Renal cortex interstitium (tissue), 11 donors: ENCODE measurements around the gene ZNF692. TPM values are rescaled to one million over a fixed set of nuclear protein-coding genes. Genes with fewer than 3 reads are reported as not detected.

Experiments
- DNase-seq, 11 donors: peaks; one replicate each; pipeline ENCODE4 v3.0.0-alpha.2; 2013; ENCODE audit warnings: low read depth in 9 of 11, low spot score in 4 of 11; ENCODE audit errors: extremely low read depth in 1 of 11
- polyA plus RNA-seq, 3 donors: library from polyadenylated mRNA; unstranded; fragments of 120-200 nt; gene quantifications; one replicate each; pipeline ENCODE4 v1.2.1, GENCODE V29; 2013; ENCODE audit not compliant: insufficient read length in 3 of 3

ZNF692 gene
- polyA plus RNA-seq, 3 donors: 43.2 to 61.9 (median 47.0) TPM

DNA sequence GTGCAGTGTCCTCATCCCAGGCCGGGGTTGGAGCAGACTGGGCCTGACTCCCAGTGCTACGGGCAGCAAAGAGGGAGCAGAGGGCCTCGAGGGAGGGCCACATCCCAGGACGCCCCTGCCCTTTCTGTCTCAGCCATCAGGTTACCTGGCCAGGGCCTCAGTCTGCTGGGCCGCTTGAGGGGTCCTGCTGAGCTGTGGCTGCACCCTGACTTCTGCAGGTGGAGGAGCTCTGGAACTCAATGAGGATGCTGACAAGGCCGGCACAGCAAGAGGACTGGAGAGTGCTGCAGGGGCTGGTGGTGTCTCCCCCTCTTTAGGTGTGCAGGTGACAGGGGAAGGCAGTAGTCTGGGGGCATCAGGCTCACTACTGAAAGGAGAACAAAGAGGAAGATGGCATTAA lies 3.3 kb downstream of the ZNF692 start:
- no peak for DNase-seq

DNA sequence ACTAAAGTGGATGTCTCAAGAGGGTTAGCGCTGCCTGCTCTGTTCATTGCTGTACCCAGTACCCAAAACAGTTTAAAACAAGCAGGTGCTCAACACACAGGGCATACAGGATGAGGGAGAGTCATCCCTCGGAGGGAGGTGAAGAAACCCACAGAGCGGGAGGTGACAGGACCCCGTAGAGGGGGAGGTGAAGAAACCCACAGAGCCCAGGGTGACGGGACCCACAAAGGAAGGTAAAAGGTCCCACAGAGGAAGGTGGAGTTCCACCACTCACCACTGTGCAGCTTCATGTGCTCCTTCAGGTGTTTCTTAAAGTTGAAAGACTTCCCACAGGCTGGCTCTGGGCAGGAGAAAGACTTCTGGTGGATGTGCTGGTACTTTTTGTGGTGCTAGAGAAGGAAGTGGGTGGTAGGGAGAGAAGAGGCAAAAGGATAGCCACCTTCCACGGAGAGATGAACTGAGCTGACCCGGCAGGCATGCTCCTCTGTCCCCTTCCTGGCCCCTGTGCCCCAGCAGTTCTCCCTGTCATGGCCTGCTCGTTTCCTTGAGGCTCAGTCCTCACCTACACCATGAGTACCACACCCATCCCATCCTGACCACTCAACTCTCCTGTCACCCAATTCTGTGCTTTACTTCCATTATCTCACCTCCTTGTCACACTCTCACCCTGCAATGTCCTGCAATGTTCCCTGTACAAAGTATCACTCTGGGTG lies 5.1 kb downstream of the ZNF692 start:
- no peak for DNase-seq

DNA sequence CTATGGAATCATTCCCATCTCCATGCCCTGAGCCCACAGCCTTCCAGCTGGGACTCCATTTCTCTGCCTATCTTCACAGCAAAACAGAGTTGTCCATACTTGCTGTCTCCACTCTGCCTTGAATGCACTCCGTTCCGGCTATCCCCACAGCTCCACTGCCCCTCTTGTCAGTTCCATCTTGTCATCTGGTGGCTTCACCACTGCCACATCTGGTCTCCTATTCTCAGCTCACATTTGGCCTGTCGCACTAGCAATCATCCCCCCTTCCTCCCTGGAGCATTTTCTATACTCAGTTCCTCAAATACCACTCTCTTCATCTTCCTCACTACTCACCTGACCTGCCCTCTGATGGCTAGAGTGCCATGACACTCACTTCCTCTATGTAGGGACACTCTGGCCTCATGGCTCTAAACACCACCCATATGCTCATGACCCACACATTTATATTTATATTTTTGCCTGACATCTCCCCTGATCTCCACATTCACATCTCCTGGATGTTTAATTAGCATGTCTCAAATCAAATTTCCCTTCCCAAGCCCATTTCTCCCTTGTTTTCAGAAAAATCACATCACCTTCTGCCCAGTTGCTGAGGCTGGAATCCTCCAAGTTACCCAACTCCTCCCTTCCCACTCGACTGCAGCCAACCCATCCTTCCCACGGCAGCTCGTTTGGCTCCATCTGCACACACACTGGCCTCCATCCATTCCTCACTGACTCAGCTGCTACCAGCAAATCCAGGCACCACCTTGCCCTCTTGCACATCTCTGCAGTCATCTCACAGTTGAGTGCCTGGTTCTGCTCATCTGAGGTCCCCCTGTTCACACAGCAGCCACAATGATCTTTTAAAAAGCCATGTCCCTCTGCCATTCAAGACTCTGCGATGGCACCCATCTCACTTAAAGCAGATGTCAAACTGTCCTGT lies 6.1 kb downstream of the ZNF692 start:
- no peak for DNase-seq

DNA sequence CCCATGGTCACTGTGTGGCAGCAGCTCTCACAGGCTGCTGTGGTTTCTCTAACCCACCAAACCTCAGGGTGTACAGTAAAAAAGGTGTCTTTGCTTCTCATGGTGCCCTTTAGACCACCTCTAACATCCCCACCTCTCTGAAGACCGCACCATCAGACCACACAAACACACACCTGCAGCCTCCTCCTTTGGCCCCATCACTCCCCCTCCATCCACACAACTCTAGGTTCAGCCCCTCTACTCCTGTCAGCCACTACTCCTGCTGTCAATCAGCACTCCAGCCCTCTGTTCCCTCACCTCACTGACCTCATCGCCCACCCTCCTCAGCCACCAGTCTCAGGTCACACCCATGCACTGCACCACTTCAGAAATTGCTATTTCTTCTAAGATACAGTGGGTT lies 7.5 kb downstream of the ZNF692 start:
- DNase-seq: no peak

DNA sequence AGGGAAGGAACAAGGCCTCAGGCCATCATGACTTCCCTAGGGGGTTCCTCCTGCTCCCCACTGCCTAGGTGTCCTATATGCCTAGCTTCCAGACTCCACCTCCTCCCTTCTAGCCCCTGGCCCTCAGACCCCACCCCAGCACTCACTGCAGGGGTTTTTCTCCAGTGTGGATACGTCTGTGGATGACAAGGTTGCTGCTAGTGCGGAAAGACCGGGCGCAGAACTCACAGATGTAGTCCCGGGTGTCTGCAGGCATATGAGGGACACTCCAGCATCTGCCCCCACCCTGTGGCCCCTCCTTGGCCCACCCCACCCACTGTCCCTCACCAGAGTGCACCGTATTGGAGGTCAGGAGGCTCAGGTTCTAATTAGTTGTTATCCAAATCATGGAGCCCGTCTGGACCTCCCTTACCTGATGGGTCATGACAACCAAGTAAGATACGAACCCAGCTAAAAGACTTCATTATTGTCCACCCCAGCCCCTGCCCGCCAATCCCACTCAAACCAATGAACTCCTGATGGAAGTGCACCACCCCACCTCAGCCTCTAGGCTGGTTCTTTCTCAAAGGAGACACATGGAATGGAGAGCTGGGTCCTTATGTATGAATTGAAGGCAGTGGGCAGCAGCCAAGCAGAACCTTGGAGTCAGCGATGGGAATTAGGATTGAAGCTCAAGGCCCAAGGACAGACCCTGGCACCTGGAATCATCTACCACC lies 8.2 kb downstream of the ZNF692 start:
- no peak for DNase-seq

DNA sequence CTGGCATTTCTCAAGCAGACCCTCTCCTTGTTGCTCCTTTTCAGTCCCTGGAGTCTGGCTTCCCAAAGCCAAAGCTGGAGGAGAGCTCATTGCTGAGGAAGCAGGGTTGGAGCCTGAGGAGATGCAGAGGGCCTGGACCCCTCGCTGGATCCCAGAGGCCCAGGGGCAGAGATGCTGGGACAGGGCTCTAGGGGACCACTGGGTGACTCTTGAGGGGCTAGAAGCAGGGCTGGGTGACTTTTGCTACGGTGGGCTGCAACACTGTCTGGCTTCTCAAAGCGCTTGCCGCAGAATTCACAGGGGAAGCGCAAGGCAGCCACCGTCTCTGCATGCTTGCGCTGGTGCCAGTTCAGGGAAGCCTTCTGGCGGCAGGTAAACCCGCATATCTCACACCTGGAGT lies 8.8 kb downstream of the ZNF692 start:
- no peak for DNase-seq

DNA sequence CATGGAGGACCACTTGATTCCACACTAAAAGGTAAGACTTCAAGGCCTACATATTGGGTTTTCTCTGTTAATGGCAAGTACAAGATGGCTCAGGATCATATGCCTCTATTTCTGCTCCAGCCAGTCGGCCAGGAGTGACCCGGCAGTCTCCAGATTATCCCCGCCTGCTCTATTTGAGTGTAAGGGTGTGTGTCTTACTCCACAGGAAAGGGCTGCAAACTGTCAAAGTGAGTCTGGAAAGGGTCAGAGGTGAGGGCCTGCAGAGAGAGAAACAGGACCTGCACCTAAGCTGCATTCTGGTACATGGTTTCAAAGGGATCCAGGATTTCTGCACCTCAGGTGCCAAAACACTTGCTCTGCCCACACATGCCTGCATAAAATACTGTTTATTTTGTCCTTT lies 9.2 kb downstream of the ZNF692 start:
- DNase-seq: no peak

DNA sequence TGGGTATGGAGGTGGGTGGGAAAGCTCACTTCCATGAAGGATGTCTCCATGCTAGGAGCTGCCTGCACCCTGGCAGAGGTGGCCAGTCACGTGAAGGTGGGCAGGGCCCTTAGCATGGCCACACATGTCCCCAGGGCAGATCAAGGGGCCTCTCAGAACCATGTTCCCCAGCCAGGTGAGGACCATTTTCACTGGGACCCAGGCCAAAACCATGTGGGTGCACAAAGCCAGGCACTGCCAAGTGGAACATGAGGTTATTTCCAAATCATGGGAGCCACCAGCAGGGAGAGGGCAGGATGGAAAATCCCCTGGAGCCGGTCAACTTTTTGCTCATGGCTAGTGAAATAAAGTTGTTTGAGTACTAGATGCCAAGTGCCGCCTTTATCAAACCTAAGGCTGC lies 9.7 kb downstream of the ZNF692 start:
- DNase-seq: no peak

DNA sequence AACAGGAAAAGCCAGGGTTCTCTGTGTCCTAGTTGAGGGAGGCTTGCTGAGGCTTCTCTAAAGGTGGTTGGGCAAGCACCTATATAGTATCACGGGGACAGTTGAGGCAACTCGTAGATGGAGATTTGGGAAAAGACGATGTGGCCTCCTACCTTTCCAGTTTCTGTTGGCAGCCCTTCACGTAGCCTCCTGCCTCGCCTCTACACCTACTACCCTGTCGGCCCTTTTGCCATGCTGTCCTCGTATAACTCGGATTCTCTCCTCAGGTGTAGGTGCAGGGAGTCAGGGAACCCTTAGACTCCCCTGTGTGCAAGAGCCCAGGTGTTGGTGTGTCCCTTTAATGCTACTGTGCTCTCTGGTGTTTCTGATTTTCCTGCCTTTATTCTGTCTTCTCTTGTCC lies 10.3 kb downstream of the ZNF692 start:
- no peak for DNase-seq

DNA sequence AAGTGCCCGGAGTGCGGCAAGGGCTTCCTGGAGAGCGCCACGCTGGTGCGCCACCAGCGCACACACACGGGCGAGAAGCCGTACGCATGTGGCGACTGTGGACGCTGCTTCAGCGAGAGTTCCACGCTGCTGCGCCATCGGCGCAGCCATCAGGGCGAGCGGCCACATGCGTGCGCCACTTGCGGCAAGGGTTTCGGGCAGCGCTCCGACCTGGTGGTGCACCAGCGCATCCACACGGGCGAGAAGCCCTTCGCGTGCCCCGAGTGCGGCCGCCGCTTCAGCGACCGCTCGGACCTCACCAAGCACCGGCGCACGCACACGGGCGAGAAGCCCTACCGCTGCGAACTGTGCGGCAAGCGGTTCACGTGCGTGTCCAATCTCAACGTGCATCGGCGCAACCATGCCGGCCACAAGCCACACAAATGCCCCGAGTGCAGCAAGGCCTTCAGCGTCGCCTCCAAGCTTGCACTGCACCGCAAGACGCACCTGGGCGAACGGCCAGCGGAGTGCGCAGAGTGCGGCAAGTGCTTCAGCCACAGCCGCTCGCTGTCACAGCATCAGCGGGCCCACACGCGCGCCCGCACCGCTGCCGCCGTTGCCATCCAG lies 10.8 kb downstream of the ZNF692 start:
- no peak for DNase-seq

DNA sequence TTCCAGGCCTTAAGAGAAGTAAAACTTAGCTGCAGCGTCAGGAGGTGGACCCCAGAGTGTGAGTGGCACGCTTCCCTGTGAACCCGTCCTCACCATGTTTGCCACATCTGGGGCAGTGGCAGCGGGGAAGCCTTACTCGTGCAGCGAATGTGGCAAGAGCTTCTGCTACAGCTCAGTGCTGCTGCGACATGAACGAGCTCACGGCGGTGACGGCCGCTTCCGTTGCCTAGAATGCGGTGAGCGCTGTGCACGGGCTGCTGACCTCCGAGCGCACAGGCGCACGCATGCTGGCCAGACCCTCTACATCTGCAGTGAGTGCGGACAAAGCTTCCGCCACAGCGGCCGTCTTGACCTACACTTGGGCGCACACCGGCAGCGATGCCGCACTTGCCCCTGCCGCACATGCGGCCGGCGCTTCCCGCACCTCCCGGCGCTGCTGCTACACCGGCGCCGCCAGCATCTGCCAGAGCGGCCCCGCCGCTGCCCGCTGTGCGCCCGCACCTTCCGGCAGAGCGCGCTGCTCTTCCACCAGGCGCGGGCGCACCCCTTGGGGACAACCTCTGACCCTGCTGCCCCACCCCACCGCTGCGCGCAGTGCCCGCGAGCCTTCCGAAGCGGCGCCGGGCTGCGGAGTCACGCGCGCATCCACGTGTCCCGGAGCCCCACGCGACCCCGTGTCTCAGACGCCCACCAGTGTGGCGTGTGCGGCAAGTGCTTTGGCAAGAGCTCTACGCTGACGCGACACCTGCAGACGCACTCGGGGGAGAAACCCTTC lies 11.5 kb downstream of the ZNF692 start:
- no peak for DNase-seq

DNA sequence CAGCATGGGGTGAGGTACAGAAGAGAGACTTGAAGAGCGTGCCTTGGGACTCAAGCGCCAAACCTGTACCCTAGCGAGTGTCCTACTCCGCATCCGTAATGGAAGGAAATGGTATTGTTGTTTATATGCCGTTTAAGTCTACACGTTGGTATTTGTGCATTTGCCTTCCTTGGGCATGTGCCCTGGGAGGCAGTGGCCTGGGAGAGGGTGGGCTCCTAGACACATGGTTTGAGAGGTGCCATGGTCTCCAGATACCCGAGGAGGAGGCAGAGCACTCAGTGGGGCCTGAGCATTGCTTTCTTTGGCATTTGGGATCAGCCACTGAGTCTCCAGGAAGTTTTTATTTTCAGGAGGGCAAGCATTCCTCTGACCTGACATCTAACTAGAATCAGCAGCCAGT lies 14.4 kb downstream of the ZNF692 start:
- DNase-seq: no peak

DNA sequence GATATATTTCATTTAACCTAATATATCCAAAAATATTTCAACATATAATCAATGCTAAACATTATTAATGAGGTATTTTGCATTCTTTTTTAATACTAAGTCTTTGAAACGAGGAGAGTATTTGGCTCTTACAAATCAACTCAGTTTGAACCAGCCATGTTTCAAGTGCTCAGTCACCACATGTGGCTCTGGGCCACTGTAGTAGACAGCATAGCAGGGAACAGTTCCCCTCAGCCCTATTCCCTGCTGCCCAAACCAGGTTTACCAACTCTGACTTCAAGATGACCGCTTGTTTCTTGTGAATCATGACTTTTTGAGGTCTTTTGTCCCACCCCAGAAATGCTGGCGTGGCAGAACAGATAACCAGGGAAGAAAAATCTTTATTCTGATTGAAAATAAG lies 15.2 kb downstream of the ZNF692 start:
- no peak for DNase-seq

DNA sequence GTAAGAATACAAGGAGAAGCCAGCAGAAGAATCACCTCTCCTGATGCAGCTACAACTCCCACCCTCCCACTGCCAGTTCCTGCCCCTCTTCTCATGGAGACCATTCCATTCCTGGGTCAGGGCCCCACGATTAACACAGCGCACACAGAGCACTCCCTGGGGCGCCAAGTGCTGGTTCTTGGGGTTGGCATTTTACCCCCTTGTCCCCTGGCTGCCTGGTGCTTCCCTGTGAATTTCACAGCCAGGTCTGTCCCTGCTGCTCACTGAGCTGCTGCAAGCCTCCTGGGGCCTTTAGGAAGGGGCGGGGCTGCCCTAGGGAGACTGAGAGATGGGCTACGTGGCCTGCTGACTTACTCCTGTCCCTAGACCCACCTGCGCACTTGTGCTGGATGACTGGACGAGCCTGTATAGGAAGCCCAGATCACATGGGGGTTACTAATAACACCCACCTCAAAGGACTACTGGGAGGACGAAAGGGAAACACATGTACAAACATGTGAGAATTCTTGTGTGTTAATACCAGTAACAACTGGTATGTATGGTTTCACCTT lies 16.0 kb downstream of the ZNF692 start:
- no peak for DNase-seq

DNA sequence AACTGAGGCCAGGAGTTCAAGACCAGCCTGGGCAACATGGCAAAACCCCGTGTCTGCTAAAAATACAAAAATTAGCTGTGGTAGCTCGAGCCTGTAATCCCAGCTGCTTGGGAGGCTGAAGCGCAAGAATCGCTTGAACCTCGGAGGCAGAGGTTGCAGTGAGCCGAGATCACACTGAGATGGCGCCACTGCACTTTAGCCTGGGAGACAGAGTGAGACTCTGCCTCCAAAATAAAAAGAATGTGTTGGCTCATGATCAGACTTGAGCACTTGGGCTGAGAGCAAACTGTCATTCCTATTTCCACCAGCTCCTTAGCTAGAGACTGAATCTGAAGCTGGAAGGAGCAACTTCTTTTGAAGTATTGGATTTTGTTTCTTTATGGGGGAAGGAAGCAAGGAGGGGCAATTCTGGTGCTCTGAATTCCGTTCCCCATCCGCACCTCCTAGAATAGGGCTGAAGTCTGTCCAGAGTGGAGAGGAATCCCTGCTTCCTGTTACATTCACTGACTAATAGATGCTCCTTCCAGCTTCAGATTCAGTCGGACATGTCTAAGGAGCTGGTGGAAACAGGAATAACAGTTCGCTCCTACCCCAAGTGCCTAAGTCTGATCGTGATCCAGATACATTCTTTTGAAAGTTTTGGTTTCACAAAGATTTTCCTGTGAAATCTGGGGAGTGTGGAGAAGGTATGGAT lies 17.0 kb downstream of the ZNF692 start:
- peak in 3 of 11 donors; percentile 19 to 29 (median 26) for DNase-seq

DNA sequence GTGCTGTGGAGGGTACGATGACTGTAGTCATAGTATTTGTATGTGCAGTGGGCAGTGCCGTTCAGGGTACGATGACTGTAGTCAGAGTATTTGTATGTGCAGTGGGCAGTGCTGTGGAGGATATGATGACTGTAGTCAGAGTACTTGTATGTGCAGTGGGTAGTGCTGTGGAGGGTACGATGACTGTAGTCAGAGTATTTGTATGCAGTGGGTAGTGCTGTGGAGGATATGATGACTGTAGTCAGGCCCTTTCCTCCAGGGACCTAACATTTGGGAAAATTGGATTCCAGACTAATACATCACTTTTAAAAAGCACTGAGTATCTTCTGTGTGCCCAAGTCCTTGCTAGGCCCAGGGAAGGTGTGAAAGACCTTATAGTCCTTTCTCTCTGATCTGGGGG lies 17.9 kb downstream of the ZNF692 start:
- no peak for DNase-seq

DNA sequence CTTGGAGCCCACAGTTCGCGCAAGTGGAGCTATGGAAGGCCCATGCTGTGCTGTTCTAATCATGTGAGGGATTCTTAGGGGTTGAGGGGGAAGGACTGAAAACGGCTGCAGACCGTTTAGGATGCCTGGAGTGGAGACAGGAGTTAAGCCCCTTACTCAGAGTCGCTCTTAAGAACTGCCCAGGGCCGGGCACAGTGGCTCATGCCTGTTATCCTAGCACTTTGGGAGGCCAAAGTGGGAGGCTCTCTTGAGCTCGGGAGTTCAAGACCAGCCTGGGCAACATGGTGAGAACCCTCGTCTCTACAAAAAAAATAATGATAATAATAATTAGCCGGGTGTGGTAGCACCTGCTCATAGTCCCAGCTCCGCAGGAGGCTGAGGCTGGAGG lies 19.7 kb downstream of the ZNF692 start:
- DNase-seq: no peak
